ENCODE measurements around the gene SSRP1. TPM values are rescaled to one million over a fixed set of nuclear protein-coding genes. Genes with fewer than 3 reads are reported as not detected.
"Not testable (repeated sequence)": the region's sequence is repeated elsewhere in the genome, so short reads cannot be mapped to it uniquely, and the experiment has no call there.

Gene SSRP1
- total RNA-seq, 1 experiment from 2014 or later = 158 TPM

DNA sequence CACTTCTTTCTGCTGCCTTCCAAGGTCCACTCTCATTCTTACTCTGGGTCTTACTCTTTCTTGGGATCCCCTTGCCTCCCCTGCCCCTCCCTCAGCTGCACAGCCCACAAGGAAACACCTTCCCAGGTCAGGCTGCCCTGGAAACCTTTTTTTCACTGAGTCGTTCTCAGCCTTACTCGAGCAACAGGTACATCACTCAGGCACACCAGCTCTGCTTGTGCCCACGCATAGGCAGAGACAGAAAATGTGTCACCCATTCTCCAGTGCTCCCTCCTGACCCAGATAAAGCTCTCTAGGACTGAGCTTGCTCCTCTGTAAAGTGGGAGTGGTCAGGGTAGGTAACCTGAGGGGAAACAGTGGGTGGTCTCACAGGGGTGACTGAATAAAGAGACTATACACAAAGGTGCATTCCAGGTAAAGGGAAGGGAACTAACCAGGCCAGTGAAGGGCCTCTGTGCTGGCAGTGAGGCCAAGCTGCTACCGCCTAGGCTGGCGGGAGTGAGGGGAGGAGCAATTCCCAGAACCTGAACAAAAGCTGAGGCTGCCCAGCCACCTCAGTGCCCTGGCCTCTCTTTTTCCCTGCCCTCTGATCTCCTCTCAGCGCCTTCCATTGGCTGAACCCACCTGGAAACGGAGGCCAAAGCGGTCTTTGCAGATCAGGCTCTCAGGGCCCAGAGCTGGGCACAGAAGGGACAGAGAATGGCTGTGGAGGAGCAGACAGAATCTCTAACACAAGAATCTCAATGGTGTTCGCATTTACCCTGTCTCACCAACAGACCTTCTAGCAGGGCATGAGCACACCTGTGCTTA, 29.4 kb upstream of the SSRP1 start:
- no peaks in the 10 kb centered on the region; the same call in 1 of the 2 replicates for H3K27me3 ChIP-seq (ENCODE audit: control insufficient read depth, insufficient read depth, low read length)
- DNase-seq = peak; percentile 78
- H3K36me3 ChIP-seq (replicated peaks; ENCODE audit: control insufficient read depth, insufficient read depth, low read length) = no peaks in the 10 kb centered on the region
- no peak overlapping the region for H3K4me3 ChIP-seq (ENCODE audit: insufficient read depth, low read depth, low read length)

DNA sequence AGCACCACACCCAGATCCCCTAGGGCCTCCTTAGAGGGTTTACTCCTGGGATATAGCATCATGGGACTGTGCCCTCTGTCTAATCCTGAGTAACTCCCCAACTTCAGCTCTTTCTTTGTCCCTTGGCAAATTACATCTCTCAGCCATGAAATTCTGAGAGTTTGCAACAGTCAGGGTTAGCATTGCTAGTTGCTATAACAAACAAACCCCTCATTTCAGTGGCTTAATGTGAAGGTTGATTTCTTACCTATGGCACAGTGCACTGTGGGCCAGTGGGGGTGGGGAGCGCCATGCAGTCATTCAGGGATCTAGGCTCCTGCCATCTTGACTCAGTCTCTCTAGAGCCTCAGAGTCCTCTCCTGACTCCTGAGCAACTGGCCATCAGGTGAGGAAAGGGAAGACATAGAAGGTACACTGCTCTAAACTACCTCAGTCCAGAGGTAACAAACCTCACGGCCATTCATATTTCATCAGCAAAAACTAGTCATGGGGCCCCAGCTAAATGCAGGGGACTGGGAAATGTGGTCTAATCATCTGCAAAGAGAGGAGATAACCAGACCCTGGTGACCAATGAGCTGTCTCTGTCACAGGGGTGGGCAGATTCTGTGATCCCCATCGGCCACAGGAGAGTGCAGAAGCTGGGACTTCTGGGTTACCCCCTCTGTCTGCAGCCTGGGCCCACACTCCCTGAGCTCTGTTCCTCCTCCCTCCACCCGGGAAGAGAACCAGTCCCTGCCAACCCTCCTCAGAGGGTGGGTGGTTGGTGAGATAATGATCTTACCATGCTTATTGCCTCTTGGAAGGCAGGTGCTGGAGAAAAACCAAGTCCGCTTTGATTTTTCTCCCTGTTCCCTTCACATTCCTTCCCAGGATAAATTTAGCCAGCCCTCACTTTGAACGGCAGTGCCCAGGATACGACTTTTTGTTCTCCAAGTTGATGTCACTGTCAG, 27.7 kb upstream of the SSRP1 start:
- DNase-seq = no peak
- H3K4me3 ChIP-seq (ENCODE audit: insufficient read depth, low read depth, low read length) = no peak overlapping the region
- no peaks in the 10 kb centered on the region for H3K36me3 ChIP-seq (replicated peaks; ENCODE audit: control insufficient read depth, insufficient read depth, low read length)
- H3K27me3 ChIP-seq (ENCODE audit: control insufficient read depth, insufficient read depth, low read length) = no peaks in the 10 kb centered on the region; the same call in 1 of the 2 replicates

DNA sequence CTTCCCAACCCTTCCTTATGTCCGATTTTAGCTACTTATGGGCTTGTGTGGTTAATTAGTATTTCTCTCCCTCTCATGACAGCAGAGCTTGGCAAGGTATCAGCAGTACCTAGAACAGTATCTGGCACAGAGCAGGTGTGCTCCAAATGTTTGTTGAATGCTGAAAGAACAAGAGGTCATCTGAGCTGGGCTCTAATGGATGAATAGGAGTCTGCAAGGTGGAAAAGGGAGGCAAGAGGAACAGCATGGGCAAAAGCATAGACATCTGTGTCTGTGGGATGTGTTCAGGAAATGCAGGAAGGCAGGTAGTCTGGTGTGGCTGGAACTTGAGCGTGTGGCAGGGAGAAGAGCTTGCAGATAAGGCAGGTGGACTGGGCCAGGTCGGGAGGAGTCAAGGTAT, 26.2 kb upstream of the SSRP1 start:
- DNase-seq = no peak
- no peak overlapping the region for H3K4me3 ChIP-seq (ENCODE audit: insufficient read depth, low read depth, low read length)
- H3K36me3 ChIP-seq (replicated peaks; ENCODE audit: control insufficient read depth, insufficient read depth, low read length) = no peaks in the 10 kb centered on the region
- H3K27me3 ChIP-seq (ENCODE audit: control insufficient read depth, insufficient read depth, low read length) = no peaks in the 10 kb centered on the region; the same call in 1 of the 2 replicates

DNA sequence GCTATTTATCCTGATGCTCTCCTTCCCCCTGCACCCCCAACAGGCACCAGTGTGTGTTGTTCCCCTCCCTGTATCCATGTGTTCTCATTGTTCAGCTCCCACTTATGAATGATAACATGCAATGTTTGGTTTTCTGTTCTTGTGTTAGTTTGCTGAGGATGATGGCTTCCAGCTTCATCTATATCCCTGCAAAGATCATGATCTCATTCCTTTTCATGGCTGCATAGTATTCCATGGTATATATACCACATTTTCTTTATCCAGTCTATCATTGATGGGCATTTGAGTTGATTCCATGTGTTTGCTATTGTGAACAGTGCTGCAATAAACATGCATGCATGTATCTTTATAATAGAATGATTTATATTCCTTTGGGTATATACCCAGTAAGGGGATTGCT, 25.7 kb upstream of the SSRP1 start:
- H3K36me3 ChIP-seq (replicated peaks; ENCODE audit: control insufficient read depth, insufficient read depth, low read length); DNase-seq; H3K27me3 ChIP-seq (ENCODE audit: control insufficient read depth, insufficient read depth, low read length); H3K4me3 ChIP-seq (ENCODE audit: insufficient read depth, low read depth, low read length): not testable (repeated sequence)

DNA sequence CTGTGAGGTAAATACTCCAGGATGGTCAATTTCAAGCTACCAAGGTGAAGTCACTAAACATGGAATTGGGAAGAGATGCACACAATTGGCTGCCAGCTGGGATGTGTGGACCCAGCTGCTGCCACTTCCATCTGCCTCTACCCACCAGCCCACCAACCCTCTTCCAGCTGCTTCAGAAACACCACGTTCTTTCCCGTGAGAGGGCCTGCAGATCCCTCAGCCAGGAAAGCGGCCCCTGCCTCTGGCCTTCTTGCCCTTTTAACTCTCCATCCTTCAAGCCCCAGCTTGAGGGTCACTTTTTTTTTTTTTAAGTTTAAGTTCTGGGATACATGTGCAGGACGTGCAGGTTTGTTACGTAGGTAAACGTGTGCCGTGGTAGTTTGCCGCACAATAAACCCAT, 25.3 kb upstream of the SSRP1 start:
- Histone ChIP-seq H3K27me3 (ENCODE audit: control insufficient read depth, insufficient read depth, low read length) (no peaks in the 10 kb centered on the region; the same call in 1 of the 2 replicates), H3K36me3 (replicated peaks; ENCODE audit: control insufficient read depth, insufficient read depth, low read length) (no peaks in the 10 kb centered on the region), H3K4me3 (ENCODE audit: insufficient read depth, low read depth, low read length) (no peak overlapping the region)
- DNase-seq = no peak

DNA sequence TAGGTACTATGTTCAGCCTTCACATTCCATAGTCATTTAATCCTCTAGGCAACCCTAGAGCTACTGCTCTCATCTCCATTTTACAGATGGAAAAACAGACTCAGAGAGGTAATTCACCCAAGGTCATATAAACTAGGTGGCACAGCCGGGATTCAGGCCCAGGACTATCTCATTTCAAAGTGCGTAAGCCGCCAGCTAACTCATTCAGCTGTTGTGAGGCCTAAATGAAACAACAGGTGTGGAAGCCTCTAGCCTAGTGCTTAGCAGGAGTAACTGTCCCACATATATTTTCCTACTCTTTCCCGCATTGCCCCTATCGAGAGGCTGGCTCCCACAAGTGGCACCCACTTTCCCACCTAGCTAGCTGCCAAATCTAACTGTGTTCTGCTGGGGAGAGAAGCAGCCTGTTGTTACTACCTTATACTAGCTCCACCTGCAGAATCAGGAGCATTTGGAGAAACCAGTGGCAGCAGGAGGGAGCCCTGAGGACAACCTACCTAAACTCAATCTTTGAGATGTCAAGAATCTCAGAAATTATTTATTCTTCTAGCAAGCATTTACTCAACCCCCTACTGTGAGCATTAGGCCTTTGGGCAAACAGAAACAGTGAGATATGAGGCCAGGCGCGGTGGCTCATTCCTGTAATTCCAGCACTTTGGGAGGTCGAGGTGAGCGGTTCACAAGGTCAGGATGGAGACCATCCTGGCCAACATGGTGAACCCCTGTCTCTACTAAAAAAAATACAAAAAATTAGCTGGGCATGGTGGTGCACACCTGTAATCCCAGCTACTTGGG, 24.4 kb upstream of the SSRP1 start:
- Histone ChIP-seq H3K36me3 (replicated peaks; ENCODE audit: control insufficient read depth, insufficient read depth, low read length) (no peaks in the 10 kb centered on the region), H3K27me3 (ENCODE audit: control insufficient read depth, insufficient read depth, low read length) (no peaks in the 10 kb centered on the region; the same call in 1 of the 2 replicates), H3K4me3 (ENCODE audit: insufficient read depth, low read depth, low read length) (no peak overlapping the region)
- DNase-seq = no peak

DNA sequence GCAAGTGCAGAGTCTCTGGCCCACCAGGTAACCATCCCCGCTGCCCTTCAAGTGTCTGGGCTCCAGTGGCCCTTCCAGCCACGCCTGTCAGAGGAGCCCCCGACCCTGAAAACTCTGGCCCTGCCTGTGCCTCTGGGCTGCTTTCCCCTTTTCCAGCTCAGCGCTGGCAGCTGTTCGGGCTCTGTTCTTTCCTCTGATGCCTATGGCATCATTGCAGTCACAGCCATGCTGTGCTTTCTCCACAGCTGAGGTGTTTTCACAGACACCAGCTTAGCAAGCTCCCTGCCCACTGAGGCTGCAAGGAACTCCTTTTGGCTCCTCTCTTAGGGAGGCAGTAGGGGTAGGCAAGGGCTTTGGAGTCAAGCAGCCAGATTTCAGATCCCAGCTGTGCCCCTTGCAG, 23.7 kb upstream of the SSRP1 start:
- Histone ChIP-seq H3K36me3 (replicated peaks; ENCODE audit: control insufficient read depth, insufficient read depth, low read length) (no peaks in the 10 kb centered on the region), H3K4me3 (ENCODE audit: insufficient read depth, low read depth, low read length) (no peak overlapping the region)
- no peak for DNase-seq

DNA sequence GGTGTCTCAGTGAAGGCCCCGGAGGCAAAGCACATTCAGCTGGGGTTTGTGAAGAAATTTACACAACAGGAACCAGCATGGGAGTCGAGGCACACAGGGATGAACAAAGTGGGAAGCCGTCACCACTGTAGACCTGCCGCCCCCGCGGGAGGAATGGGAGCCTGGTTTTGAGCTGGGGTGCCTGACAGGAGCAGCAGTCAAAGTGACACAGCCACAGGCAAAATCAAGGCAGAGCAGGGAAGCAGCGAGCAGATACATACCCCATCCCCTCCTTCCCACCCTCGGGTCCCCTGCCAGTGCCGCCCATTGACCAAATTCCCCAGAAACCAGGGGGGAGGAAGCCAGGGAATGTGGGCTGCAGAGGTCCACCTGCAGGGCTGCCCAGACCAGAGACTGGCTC, 23.3 kb upstream of the SSRP1 start:
- Histone ChIP-seq H3K4me3 (ENCODE audit: insufficient read depth, low read depth, low read length) (no peak overlapping the region), H3K36me3 (replicated peaks; ENCODE audit: control insufficient read depth, insufficient read depth, low read length) (no peaks in the 10 kb centered on the region), H3K27me3 (ENCODE audit: control insufficient read depth, insufficient read depth, low read length) (no peaks in the 10 kb centered on the region; the same call in 1 of the 2 replicates)
- no peak for DNase-seq

More for the DNA sequence above, 23.7 kb upstream of the SSRP1 start:
- H3K27me3 ChIP-seq (ENCODE audit: control insufficient read depth, insufficient read depth, low read length) = no peaks in the 10 kb centered on the region; the same call in 1 of the 2 replicates

DNA sequence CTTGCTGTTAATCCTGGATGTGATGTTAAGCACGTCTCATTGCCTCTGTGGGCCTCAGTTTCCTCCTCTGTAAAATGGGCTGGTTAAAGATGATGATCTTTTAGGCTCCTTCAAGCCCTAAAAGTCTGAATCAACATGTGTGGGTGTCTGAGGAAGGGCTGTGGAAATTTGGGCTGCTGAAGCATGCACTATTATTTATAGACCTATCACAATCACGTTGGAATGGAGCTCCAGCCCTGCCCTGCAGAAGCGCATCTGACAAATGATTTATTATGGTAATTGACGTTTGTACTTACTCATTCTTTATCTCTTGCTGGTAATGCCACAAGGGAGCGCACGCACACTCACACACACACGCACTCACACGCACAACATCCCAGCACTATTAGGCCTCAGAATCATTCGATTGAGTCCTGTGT, 22.9 kb upstream of the SSRP1 start:
- DNase-seq = no peak
- no peaks in the 10 kb centered on the region for H3K27me3 ChIP-seq (ENCODE audit: control insufficient read depth, insufficient read depth, low read length)
- no peaks in the 10 kb centered on the region for H3K36me3 ChIP-seq (replicated peaks; ENCODE audit: control insufficient read depth, insufficient read depth, low read length)
- H3K4me3 ChIP-seq (ENCODE audit: insufficient read depth, low read depth, low read length) = no peak overlapping the region

DNA sequence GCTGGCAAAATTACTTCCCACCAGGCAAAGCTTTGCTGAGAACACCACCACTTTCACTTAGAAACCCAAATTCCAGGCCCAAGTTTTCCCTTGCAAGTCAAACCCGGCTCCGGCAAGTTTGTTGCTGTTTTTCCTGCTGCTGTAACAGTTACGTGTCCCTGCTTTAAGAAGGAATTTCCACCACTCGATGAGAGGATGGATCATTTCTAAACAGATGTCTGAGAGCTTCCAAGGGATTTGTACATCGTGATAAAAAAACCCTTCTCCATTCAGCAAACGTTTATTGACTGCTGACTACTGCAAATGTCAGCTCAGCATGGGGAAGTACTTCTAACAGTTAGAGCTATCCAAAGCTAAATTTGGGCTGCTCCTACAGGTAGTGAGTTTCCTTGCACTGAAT, 22.2 kb upstream of the SSRP1 start:
- Histone ChIP-seq H3K27me3 (ENCODE audit: control insufficient read depth, insufficient read depth, low read length) (no peaks in the 10 kb centered on the region), H3K4me3 (ENCODE audit: insufficient read depth, low read depth, low read length) (no peak overlapping the region), H3K36me3 (replicated peaks; ENCODE audit: control insufficient read depth, insufficient read depth, low read length) (no peaks in the 10 kb centered on the region)
- no peak for DNase-seq

DNA sequence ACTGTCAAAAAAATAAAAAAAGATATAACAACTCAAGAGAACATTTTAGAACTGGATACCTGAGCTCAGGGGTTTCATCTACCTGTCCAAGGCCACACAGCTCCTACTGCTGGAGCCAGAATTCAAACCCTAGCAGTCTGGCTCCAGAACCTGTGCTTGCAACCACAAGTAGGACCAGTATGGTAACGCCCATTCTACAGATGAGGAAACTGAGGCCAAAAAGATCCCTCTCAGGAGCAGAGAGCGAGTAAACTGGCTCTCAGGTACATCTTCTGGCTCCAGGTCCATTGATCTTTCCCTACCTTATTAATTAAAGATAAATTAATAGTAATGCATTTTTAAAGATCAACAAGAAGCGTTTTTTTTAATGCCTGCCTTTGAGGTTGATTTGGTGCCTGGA, 21.6 kb upstream of the SSRP1 start:
- DNase-seq = no peak
- Histone ChIP-seq H3K27me3 (ENCODE audit: control insufficient read depth, insufficient read depth, low read length) (no peaks in the 10 kb centered on the region), H3K4me3 (ENCODE audit: insufficient read depth, low read depth, low read length) (no peak overlapping the region), H3K36me3 (replicated peaks; ENCODE audit: control insufficient read depth, insufficient read depth, low read length) (no peaks in the 10 kb centered on the region)

DNA sequence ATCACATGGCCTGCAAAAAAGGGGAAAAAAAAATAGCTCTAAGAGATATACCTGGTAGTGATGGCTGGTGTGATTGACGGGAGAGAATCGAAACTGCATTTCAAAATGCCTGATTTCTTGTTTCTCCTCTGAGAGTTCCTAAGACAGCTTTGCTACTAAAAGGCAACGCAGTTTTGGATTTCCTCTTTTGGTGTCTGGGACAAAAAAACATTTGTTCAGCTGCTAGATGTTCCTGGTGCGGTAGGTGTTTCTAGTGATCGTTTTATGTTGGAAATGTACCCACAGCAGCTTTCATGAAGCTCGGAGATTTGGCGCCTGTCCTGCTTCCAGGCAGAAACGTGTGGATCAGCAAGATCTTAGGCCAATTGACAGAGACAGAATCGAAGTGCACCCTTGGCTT, 20.6 kb upstream of the SSRP1 start:
- DNase-seq = no peak
- H3K4me3 ChIP-seq (ENCODE audit: insufficient read depth, low read depth, low read length) = no peak overlapping the region
- H3K36me3 ChIP-seq (replicated peaks; ENCODE audit: control insufficient read depth, insufficient read depth, low read length) = no peaks in the 10 kb centered on the region

DNA sequence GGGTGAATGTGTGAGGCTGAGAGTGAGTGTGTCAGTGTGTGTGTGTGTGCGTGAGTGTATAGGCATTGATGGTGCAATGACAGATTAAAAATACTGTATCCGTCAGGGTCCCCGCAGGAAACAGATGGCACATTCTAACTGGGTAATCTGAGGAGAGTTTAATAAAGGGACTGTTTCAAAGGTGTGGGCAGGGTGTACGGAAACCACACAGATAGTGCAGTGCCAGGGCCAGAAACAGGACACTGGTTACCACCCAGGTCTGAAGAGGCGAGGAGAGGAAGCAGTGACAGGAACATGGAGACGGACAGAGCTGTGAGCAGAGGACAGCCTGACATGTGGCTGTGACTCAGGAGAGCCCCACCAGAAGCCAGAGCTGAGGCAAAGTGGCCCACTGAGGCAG, 19.0 kb upstream of the SSRP1 start:
- Histone ChIP-seq H3K27me3 (ENCODE audit: control insufficient read depth, insufficient read depth, low read length) (no peaks in the 10 kb centered on the region; the same call in 1 of the 2 replicates), H3K36me3 (replicated peaks; ENCODE audit: control insufficient read depth, insufficient read depth, low read length) (no peaks in the 10 kb centered on the region), H3K4me3 (ENCODE audit: insufficient read depth, low read depth, low read length) (no peak overlapping the region)
- no peak for DNase-seq

More for the DNA sequence above, 20.6 kb upstream of the SSRP1 start:
- no peaks in the 10 kb centered on the region for H3K27me3 ChIP-seq (ENCODE audit: control insufficient read depth, insufficient read depth, low read length)

DNA sequence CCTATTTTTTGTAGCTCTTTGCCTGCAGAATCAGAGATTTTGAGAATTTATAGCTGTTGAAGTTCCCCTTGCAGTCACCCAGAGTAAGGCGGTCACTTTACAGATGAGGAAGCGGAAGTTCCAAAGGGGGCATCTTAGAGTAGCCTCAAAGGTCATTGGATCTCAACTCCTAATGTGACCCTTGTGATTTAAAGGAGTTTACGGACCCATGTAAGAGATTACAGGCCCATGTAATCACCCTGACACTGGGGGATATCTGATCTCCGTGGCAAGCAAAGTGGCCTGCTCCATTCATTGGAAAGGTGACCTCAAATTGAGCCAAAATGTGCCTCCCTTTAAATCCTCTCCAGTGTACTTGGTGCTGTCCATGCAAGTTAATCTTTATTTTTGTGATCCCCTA, 18.2 kb upstream of the SSRP1 start:
- H3K36me3 ChIP-seq (replicated peaks; ENCODE audit: control insufficient read depth, insufficient read depth, low read length) = no peaks in the 10 kb centered on the region
- H3K27me3 ChIP-seq (ENCODE audit: control insufficient read depth, insufficient read depth, low read length) = no peaks in the 10 kb centered on the region; the same call in 1 of the 2 replicates
- no peak for DNase-seq
- H3K4me3 ChIP-seq (ENCODE audit: insufficient read depth, low read depth, low read length) = no peak overlapping the region

Data from H7 (cell line).